Astrocyte (in vitro differentiated cells and primary cell): ENCODE measurements around the gene OR5C1. TPM values are rescaled to one million over a fixed set of nuclear protein-coding genes. Genes with fewer than 3 reads are reported as not detected.

Source experiments
- DNase-seq: peaks from one replicate; pipeline ENCODE4 v3.0.0-alpha.2; 2010; ENCODE audit warnings: low read depth
- FAIRE-seq: peaks from 2 replicates; lab custom pipeline; 2011; peaks lifted over from hg19 to GRCh38; lab: Jason Lieb, UNC
- H2AFZ ChIP-seq: 2 replicates; pipeline ENCODE4 v1.6.0; 2012; ENCODE audit warnings: low read depth, low read length, inconsistent platforms
- H3K27ac ChIP-seq: 2 replicates; pipeline ENCODE4 v1.5.1; 2011; ENCODE audit warnings: low read depth, low read length, inconsistent platforms
- H3K27me3 ChIP-seq: 2 replicates; pipeline ENCODE4 v1.6.0; 2011; ENCODE audit warnings: low read length, inconsistent platforms; ENCODE audit not compliant: insufficient read depth
- H3K36me3 ChIP-seq: 2 replicates; pipeline ENCODE4 v1.5.1; 2011; ENCODE audit warnings: low read length, inconsistent platforms; ENCODE audit not compliant: insufficient read depth
- H3K4me1 ChIP-seq: 2 replicates; pipeline ENCODE4 v1.5.1; 2011; ENCODE audit warnings: low read length, inconsistent platforms; ENCODE audit not compliant: insufficient read depth
- H3K4me2 ChIP-seq: 2 replicates; pipeline ENCODE4 v1.6.0; 2012; ENCODE audit warnings: low read length, inconsistent platforms
- H3K4me3 ChIP-seq: 2 replicates; pipeline ENCODE4 v1.5.1; 2011; ENCODE audit warnings: low read depth, mild to moderate bottlenecking, low read length, inconsistent platforms; ENCODE audit not compliant: insufficient read depth
- H3K79me2 ChIP-seq: 2 replicates; pipeline ENCODE4 v1.6.0; 2012; ENCODE audit warnings: mild to moderate bottlenecking, low read length, inconsistent platforms; ENCODE audit not compliant: insufficient read depth
- H3K9ac ChIP-seq: 2 replicates; pipeline ENCODE4 v1.6.0; 2012; ENCODE audit warnings: mild to moderate bottlenecking, low read length, inconsistent platforms
- H3K9me3 ChIP-seq: 2 replicates; pipeline ENCODE4 v1.5.1; 2012; ENCODE audit warnings: low read depth, mild to moderate bottlenecking, low read length, inconsistent platforms; ENCODE audit not compliant: insufficient read depth
- H4K20me1 ChIP-seq: 2 replicates; pipeline ENCODE4 v1.6.0; 2012; ENCODE audit warnings: low read length, inconsistent platforms; ENCODE audit not compliant: insufficient read depth
- H3K27ac Mint-ChIP-seq: one replicate; pipeline ENCODE4 v1.8.0; 2021; ENCODE audit warnings: mild to moderate bottlenecking, mixed read lengths; ENCODE audit not compliant: unreplicated experiment
- H3K27me3 Mint-ChIP-seq: one replicate; pipeline ENCODE4 v1.8.0; 2021; ENCODE audit warnings: low read depth, mixed read lengths; ENCODE audit not compliant: unreplicated experiment
- H3K36me3 Mint-ChIP-seq: one replicate; pipeline ENCODE4 v1.8.0; 2021; ENCODE audit warnings: low read depth, mixed read lengths; ENCODE audit not compliant: unreplicated experiment
- H3K4me1 Mint-ChIP-seq: one replicate; pipeline ENCODE4 v1.8.0; 2021; ENCODE audit warnings: low read depth, mixed read lengths; ENCODE audit not compliant: unreplicated experiment
- H3K4me3 Mint-ChIP-seq: one replicate; pipeline ENCODE4 v1.8.0; 2021; ENCODE audit warnings: mild to moderate bottlenecking, moderate library complexity, mixed read lengths; ENCODE audit not compliant: unreplicated experiment
- H3K9me3 Mint-ChIP-seq: one replicate; pipeline ENCODE4 v1.8.0; 2021; ENCODE audit warnings: mild to moderate bottlenecking, mixed read lengths; ENCODE audit not compliant: unreplicated experiment
- EZH2 ChIP-seq: IDR thresholded peaks from 2 replicates; pipeline ENCODE4 v1.6.1; 2012; ENCODE audit warnings: mild to moderate bottlenecking, low read length, inconsistent platforms; ENCODE audit not compliant: insufficient read depth
- total RNA-seq: library from RNA; stranded (reverse); gene quantifications from 2 replicates; pipeline ENCODE4 v1.2.1, GENCODE V29; 2021
- TF ChIP-seq, protein P1 (sequence below): IDR thresholded peaks from 2 replicates; pipeline ENCODE4 v1.5.1; 2011; ENCODE audit warnings: low read depth, mild to moderate bottlenecking, inconsistent platforms, low read length, moderate library complexity; ENCODE audit not compliant: insufficient read depth

The OR5C1 gene
- total RNA-seq, 1 donor from 2014 or later = not detected

DNA sequence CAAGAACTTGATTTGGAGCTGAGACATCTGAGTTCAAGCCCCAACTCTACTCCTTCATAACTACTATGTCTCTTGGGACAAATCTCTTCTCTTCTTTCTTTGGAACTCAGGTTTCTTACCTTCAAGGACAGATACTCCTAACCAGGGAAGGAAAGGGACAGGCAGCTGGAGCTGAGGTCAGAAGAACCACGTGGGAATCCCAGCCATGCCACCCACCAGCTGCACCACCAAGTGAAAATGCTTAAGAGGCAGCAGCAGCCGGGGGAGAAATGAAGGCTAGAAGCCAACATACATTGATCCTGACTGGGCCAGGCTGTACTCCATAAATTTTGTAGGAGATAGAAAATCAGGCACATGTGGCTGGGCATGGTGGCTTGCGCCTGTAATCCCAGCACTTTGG is 9.6 kb upstream of the OR5C1 start:
- Histone ChIP-seq H3K4me2 (no peak overlapping the region), H3K27ac (no peak overlapping the region), H3K79me2 (no peaks in the 10 kb centered on the region), H4K20me1 (no peaks in the 10 kb centered on the region), H3K27me3 (no peaks in the 10 kb centered on the region), H3K9me3 (no peaks in the 10 kb centered on the region), H3K9ac (no peak overlapping the region), H2AFZ (no peak overlapping the region), H3K4me3 (no peak overlapping the region), H3K4me1 (no peaks in the 10 kb centered on the region), H3K36me3 (no peaks in the 10 kb centered on the region)
- Mint-ChIP-seq H3K27me3 (peaks cover 6% of the 10 kb centered on the region), H3K4me3 (no peak overlapping the region), H3K27ac (no peak overlapping the region), H3K36me3 (no peaks in the 10 kb centered on the region), H3K9me3 (no peaks in the 10 kb centered on the region), H3K4me1 (peaks cover 10% of the 10 kb centered on the region)
- no peak for DNase-seq
- no peak for FAIRE-seq
- TF ChIP-seq EZH2 = no peak
- TF ChIP-seq, protein P1, sequence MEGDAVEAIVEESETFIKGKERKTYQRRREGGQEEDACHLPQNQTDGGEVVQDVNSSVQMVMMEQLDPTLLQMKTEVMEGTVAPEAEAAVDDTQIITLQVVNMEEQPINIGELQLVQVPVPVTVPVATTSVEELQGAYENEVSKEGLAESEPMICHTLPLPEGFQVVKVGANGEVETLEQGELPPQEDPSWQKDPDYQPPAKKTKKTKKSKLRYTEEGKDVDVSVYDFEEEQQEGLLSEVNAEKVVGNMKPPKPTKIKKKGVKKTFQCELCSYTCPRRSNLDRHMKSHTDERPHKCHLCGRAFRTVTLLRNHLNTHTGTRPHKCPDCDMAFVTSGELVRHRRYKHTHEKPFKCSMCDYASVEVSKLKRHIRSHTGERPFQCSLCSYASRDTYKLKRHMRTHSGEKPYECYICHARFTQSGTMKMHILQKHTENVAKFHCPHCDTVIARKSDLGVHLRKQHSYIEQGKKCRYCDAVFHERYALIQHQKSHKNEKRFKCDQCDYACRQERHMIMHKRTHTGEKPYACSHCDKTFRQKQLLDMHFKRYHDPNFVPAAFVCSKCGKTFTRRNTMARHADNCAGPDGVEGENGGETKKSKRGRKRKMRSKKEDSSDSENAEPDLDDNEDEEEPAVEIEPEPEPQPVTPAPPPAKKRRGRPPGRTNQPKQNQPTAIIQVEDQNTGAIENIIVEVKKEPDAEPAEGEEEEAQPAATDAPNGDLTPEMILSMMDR = no peak

DNA sequence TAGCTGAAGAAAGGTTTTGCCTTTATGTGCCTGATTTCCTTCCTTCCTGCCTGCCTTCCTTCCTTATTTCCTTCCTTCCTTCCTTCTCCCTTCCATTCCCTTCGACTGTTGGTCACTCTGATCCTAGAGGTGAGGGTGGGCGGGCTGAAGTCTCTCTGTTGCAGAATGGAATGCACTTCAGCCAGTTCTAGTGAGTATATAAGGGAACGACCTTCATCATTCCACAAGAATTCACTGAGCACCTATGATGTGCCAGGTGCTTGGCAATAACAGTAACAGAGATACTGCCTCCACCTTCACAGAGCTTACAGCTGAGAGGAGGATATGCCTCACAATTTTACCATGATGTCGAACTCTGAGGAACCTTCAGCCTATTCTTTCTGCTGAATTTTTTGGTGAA is 8.7 kb upstream of the OR5C1 start:
- Histone ChIP-seq H3K79me2 (no peaks in the 10 kb centered on the region), H3K9me3 (no peaks in the 10 kb centered on the region), H3K9ac (no peak overlapping the region), H3K27me3 (no peaks in the 10 kb centered on the region), H3K4me1 (no peaks in the 10 kb centered on the region), H3K4me3 (no peak overlapping the region), H2AFZ (no peak overlapping the region), H3K4me2 (no peak overlapping the region), H3K27ac (no peak overlapping the region), H4K20me1 (no peaks in the 10 kb centered on the region), H3K36me3 (no peaks in the 10 kb centered on the region)
- DNase-seq (no peak), FAIRE-seq (no peak)
- no peaks in the 10 kb centered on the region for H3K36me3 Mint-ChIP-seq
- peaks cover 10% of the 10 kb centered on the region for H3K4me1 Mint-ChIP-seq
- H3K9me3 Mint-ChIP-seq = no peaks in the 10 kb centered on the region
- H3K27me3 Mint-ChIP-seq = peaks cover 13% of the 10 kb centered on the region
- TF ChIP-seq EZH2 = no peak
- H3K27ac Mint-ChIP-seq = no peak overlapping the region
- H3K4me3 Mint-ChIP-seq = no peak overlapping the region

DNA sequence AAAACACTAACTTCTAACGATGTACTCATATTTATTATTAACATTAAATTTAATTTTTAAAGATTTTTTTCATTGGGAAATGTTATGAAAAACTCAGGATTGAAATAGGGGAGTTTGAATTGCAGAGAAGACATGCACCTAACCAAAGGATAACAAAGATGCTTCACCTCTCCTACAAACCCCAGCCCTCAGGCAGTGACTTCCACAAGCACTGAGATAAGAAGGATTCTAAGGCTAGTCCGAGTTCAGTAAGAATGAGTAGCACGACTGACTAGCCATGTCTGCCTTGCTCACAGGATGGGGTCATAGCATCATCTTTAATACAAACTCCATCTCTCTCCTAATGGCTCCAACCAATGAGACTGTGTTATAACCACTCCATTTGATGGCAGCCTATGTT is 7.1 kb upstream of the OR5C1 start:
- no peaks in the 10 kb centered on the region for H3K9me3 Mint-ChIP-seq
- H3K4me3 ChIP-seq = no peak overlapping the region

More for the DNA sequence above, 7.1 kb upstream of the OR5C1 start:
- Histone ChIP-seq H3K4me1 (no peaks in the 10 kb centered on the region), H3K9ac (no peak overlapping the region), H3K9me3 (no peaks in the 10 kb centered on the region), H3K27ac (no peak overlapping the region), H3K27me3 (no peaks in the 10 kb centered on the region), H2AFZ (no peak overlapping the region), H4K20me1 (no peaks in the 10 kb centered on the region), H3K79me2 (no peaks in the 10 kb centered on the region), H3K36me3 (no peaks in the 10 kb centered on the region), H3K4me2 (no peak overlapping the region)
- TF ChIP-seq, protein P1 = no peak
- TF ChIP-seq EZH2 = no peak
- Mint-ChIP-seq H3K36me3 (no peaks in the 10 kb centered on the region), H3K27ac (no peak overlapping the region), H3K27me3 (peaks cover 13% of the 10 kb centered on the region), H3K4me3 (no peak overlapping the region), H3K4me1 (peaks cover 10% of the 10 kb centered on the region)
- FAIRE-seq (no peak), DNase-seq (no peak)
